Stimulated activated CD4-positive, alpha-beta T cell treated with anti-CD3 and anti-CD28 coated beads, TNF-alpha, amount 100 ng/mL, for 48 hours (primary cell): ENCODE data around the gene CDC34.
"Not testable (repeated sequence)": the region's sequence is repeated elsewhere in the genome, so short reads cannot be mapped to it uniquely, and the experiment has no call there.

Source experiments
- DNase-seq, 3 donors: peaks; one replicate each; pipeline ENCODE4 v3.0.0-alpha.2; 2020; ENCODE audit warnings: low read depth in 3 of 3

Gene CDC34

DNA sequence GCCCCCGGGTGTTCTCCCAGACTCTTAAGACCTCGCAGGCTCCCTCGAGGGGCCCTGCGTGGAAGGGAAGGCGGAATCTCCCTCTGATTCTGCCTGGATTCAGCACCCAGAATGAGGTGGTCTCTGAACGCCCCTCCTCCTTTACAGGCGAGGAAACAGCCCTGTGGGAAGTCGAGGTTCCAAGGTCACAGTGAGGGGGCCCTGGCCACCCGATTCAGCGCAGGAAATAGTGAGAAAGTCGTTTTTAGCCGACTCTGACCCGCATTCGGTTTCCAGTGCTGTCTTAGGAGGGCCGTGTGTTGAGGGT is 41.9 kb downstream of the CDC34 start:
- no peak for DNase-seq

DNA sequence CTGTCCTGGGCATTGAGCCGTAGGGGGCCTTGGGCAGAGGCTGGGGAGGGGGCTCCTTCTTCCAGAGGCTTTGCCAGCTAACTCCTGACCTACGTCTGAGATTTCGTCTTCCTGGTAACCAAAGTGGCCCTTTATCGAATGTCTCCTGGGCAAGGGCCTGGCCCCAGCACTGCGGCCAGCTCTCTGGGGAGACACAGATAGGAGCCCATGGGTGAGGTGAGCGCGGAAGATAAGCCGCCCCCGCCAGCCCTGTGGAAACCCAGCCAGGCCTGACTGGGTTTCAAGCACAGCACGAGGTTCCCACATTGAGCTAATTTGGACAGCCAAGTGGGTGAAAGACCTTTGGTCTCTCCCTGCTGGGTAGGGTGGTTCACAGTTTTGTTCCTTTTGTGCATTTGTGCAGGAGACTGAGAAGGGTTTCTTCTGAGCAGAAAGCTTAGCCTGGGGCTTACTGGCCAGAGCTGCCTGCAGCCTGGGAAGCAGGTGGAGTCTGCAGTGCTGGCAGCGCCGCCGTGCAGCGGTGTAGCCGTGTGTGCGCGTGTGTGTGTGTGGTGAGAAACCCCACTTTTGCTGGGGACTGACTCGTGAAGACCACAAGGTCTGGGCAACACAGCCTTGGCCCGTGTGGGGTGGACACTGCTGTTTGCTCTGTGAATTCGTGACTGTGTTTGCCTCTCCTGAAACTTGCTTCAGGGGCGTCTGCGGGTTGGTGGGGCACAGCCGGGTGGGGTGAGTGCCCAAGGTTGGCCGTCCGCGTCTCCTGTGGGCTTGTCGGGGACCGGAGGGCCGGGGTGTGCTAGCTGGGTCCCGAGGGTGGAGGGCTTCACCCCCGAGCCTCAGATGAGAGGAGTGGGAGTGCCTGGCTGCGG is 43.3 kb downstream of the CDC34 start:
- DNase-seq = no peak

DNA sequence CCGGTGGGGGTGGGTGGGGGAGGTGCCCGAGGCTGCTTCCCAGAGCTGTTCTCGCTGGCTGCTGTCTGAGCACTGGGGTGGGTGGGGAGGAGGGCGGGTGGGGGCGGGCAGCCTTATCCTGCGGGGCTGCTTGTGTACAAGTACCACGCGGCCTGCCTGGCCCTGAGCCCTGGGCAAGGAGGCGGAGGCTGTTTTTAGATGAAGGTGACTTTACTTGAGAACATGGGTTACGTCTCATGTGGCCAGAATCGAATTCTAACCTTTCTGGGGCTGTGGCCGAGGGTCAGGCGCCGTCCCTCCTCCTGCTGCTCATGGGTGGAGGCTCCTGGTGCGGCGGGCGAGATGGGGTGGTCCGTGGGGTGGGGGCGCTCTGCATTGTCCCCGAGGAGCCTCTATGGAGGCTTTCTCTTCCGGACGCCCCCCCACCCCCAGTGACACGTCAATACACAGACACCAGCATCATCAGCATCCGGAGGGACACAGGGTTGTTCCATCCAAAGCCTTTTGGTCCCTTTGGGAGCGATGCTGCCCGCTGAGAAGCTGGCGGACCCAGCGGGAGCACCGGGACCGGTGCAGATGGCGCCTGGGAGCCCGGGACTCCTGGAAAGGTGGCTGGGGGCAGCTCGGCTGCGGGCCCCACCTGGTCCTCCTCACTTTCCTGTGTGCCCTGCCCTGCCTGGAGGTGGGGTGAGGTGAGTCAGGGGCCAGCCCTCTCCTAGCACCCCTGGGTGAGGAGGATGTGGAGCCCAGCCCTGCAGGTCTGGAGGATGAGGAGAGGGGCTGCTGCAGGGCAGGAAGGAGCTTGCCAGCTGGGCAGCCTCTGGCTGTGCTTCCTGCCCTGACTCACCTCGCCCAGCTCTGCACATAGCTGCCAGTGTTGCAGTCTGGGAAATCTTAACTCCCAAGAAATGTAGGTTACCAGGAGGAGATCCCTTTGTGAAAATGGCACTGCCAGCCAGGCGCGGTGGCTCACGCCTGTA is 44.3 kb downstream of the CDC34 start:
- DNase-seq = no peak

DNA sequence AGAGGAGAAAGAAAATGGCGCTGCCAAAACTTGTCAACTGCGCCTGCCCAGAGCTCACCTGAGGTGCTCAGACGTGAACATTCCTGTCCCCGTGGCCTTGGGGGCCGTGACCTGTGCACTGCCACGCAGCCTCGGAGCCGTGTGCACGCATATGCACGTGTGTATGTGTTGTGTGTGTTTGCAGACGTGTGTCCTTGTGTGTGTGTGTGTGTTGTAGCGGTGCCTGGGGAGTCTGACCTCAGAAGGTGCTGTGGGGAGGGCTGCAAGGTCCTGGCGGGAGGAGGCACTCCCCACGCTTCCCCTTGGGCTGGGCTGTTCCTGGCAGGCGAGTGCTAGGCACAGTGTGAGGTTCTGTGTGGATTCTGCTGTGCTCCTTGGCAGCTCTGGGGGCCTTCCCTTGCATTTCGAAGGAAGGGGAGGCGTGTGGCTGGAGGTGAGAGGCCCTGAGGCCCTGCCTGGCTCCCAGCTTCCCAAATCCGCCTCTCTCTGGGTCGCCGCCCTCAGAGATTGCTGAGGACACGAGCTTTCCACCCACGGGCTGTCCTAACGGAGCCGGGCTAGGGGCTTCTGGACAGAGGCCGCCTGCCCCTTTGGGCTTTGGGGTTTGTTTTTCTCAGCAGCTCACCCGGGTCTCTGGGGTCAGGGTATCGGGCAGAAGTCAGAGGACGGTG is 45.3 kb downstream of the CDC34 start:
- DNase-seq = no peak

DNA sequence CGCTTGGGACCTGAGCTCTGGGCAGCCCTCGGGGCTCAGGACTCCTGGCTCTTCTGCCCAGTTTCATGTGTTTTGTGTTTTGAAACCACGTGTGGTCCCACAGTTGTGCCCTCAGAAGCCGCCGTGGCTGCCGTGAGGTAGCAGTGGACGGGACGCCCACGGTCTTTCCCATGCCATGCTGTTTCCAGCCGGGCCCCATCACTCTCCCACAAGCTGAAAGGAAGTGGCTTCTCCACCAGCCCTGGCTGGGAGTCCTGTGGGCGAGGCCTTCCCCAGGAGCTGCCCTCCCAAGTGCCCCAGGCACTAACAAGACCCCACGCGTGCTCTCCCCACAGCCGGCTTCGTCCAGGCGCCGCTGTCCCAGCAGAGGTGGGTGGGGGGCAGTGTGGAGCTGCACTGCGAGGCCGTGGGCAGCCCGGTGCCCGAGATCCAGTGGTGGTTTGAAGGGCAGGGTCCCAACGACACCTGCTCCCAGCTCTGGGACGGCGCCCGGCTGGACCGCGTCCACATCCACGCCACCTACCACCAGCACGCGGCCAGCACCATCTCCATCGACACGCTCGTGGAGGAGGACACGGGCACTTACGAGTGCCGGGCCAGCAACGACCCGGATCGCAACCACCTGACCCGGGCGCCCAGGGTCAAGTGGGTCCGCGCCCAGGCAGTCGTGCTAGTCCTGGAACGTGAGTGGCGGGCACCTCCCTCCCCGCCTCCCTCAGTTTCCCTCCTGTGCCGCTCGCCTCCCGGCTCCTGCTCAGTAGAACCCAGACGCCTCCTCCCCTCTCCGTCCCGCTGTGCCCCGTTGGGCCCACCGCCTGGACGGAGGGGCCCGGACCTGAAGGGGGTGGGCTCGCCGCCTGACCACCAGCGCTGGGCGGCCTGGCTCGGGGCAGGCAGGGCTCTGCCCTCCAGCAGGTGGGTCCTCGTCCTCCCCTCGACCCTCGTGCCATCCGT is 46.2 kb downstream of the CDC34 start:
- no peak for DNase-seq

GRCh38 chr19:579111-579841 is 47.7 kb downstream of the CDC34 start:
- DNase-seq = no peak

DNA sequence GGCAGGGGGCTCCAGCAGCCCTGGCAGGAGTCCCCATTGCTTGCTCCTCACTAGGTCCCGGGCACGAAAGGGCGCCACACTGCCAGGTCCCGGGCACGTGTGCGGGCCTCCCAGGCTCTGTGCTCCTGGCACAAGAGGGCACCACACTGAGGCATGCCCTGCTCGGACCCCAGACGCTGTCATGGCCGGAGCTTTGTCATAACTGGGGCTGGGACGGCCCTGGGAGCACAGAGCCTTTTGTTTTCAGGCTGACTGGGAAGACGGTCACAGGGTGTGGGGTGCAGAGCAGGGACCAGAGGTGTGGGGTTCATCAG is 48.2 kb downstream of the CDC34 start:
- DNase-seq = no peak

DNA sequence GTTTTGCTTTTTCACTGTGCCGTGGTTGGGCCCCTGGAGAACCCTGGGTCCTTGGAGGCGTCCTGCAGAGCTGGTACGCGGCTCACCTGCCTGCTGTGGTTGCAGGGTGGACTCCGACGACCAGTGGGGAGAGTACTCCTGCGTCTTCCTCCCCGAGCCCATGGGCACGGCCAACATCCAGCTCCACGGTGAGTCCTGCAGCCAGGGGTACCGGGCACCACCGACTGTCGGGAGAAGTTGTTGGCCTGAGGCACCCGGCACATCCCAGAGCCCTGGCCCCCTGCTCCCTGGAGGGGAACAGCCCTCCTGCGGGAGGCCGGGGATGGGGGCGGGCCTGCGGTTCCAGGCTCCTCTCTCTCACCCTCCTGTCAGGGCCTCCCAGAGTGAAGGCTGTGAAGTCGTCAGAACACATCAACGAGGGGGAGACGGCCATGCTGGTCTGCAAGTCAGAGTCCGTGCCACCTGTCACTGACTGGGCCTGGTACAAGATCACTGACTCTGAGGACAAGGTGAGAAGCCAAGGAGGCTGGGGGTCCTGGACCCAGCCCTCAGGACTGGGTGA is 48.8 kb downstream of the CDC34 start:
- DNase-seq = no peak

- DNase-seq = no peak
Observed at GRCh38 chr19:581399-582111, 50.0 kb downstream of the CDC34 start.

DNA sequence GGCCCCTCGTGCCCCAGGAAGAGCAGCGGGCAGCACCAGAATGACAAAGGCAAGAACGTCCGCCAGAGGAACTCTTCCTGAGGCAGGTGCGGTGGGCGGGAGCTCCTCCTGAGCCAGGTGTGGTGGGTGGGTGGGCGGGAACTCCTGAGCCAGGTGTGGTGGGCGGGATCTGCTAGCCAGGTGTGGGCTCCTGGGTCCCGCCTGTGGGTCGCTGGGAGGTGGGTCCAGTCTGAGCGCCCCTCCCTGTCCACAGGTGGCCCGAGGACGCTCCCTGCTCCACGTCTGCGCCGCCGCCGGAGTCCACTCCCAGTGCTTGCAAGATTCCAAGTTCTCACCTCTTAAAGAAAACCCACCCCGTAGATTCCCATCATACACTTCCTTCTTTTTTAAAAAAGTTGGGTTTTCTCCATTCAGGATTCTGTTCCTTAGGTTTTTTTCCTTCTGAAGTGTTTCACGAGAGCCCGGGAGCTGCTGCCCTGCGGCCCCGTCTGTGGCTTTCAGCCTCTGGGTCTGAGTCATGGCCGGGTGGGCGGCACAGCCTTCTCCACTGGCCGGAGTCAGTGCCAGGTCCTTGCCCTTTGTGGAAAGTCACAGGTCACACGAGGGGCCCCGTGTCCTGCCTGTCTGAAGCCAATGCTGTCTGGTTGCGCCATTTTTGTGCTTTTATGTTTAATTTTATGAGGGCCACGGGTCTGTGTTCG is 51.1 kb downstream of the CDC34 start:
- no peak for DNase-seq

GRCh38 chr19:583198-583967 is 51.8 kb downstream of the CDC34 start:
- DNase-seq = no peak

GRCh38 chr19:583968-584239 is 52.3 kb downstream of the CDC34 start:
- DNase-seq = no peak

DNA sequence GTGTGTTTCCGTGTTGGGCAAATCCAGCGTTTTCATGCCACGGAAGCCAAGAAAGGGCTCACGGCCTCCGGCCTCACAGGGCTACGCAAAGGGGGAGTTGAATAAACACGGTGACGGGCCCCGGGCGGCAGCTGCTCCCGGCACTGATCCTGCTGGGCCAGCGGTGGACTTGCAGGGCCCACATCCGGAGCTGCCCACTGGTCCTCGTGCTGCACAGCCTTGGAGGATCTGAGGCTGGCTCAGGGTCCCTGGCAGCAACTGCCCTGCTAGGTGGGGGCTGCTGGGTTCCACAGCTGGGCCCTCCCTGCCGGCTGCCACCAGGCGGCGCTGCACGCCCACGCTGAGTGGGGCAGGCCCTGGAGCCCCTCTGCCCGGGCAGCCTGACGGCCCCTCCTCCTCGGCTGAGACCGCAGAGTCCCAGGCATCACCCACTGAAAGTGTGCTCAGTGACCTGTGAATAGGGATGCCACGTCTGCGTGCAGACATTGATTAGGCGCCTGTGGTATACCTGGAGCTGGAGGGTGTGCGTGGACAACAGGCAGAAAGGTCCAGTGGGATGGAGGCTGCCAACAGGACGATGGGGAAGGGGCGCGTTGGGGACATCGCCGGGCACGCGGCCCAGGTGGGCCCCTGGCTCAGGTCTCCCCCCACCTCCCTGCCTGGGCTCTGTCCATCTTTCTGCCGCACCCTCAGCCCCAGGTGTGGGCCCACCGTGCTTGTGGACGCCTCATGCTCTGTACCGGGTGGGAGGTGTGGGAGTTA is 52.9 kb downstream of the CDC34 start:
- peak in 2 of 3 donors; percentile 38 to 63 for DNase-seq

- not testable (repeated sequence) for DNase-seq
Observed at GRCh38 chr19:585146-585545, 53.6 kb downstream of the CDC34 start.

DNA sequence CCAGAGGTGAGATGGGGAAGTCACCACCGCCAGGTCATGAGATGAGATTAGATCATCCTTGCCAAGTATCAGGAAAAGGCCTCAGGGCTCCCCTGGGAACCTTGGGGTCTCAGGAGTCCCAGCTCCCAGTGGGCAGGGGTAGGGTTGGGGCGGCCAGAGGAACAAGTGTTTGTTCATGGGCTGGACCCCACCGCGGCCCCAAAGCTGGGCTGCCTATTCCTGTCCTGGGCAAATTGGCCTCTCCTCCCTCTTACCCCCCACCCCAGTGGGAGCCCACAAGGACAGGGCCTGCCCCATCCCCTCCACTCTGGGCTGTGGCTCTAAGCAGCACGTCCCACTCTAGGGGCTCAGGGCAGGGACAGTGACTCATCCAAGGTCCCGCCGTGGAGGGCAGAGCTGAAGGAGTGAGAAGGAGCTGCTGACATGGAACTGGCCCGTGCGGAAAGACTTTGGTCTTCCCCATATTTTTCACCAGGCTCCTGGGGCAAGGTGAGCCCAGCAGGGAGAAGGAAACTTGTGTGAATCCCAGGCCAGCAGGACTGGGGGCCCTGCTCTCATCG is 54.1 kb downstream of the CDC34 start:
- no peak for DNase-seq

DNA sequence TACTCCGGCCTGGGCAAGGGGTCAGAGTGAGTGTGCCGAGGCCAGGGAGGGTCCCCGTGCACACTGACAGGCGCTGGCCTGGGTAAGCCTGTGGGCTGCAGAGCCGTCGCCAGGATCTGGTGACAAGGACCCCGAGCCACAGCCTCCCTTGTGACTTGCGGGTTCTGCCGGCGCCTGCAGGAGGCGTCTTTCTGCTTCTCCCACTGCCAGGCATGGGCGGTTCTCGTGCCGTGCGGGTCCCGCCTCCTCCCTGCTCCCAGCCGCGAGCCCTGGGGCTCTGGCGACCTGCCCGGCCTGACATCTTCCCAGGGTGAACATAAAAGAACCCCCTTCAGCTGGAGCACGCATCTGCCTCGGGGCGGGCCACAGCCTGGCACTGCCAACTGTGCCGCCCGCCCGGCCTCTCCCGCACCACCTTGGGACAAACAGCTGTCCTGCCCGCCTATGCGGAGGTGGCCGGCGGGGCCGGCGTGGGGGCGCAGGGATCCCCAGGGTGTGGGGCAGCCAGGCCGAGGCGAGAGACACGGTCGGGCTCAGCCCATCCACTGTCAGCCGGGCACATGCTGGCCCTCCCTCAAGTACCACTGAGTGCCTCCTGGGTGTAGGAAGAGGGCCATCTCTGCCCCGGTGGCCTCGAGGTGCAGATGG is 56.7 kb downstream of the CDC34 start:
- peak in 2 of 3 donors; percentile 43 to 67 for DNase-seq
